ENCODE data around the gene SHB. TPM values are rescaled to one million over a fixed set of nuclear protein-coding genes. Genes with fewer than 3 reads are reported as not detected.

SHB gene
- total and polyA plus RNA-seq, 2 of the 13 experiments (the other 11 are each of a cell fraction or from before 2014, with no cell fraction given): 19.4 to 20.7 TPM

- no peak for TF ChIP-seq NPAS2 (CRISPR knock-in tag; IDR thresholded peaks at IDR 0.05; ENCODE audit: borderline replicate concordance)
- peak; percentile 96; the same call in 1 of the 2 replicates for TF ChIP-seq THRA (CRISPR knock-in tag; IDR thresholded peaks at IDR 0.05; ENCODE audit: borderline replicate concordance)
- TF ChIP-seq ZMYM4 (CRISPR knock-in tag; IDR thresholded peaks at IDR 0.05): peak; percentile 75
- peak; percentile 87 for TF ChIP-seq BCL6 (CRISPR knock-in tag; IDR thresholded peaks at IDR 0.05)
- peak; percentile 19; the same call in 1 of the 2 replicates for TF ChIP-seq KDM3A (CRISPR knock-in tag; IDR thresholded peaks at IDR 0.05; ENCODE audit: low read depth)
- no peak for TF ChIP-seq FIP1L1 (IDR thresholded peaks at IDR 0.05; ENCODE audit: borderline replicate concordance, insufficient read depth, low read depth, low read length)
- TF ChIP-seq ZNF557 (CRISPR knock-in tag; IDR thresholded peaks at IDR 0.05): no peak
- no peak for TF ChIP-seq CHCHD3 (CRISPR knock-in tag; IDR thresholded peaks at IDR 0.05)
- TF ChIP-seq ZSCAN22 (CRISPR knock-in tag; IDR thresholded peaks at IDR 0.05): no peak
- no peak for TF ChIP-seq CSRNP2 (CRISPR knock-in tag; conservative IDR thresholded peaks at IDR 0.05; ENCODE audit: low read depth)
- TF ChIP-seq FOXP1 (IDR thresholded peaks at IDR 0.05): no peak
- TF ChIP-seq FOXP1 (CRISPR knock-in tag; IDR thresholded peaks at IDR 0.05): peak; percentile 79
- no peak for TF ChIP-seq RELA (CRISPR knock-in tag; IDR thresholded peaks at IDR 0.05)
- peak; percentile 64; the same call in 1 of the 2 replicates for TF ChIP-seq HMG20A (CRISPR knock-in tag; IDR thresholded peaks at IDR 0.05; ENCODE audit: borderline replicate concordance)
- no peak; the same call in 1 of the 2 replicates for TF ChIP-seq MTF1 (CRISPR knock-in tag; IDR thresholded peaks at IDR 0.05)
- TF ChIP-seq KIAA2018 (CRISPR knock-in tag; IDR thresholded peaks at IDR 0.05; ENCODE audit: borderline replicate concordance): no peak
- peak; percentile 85 for TF ChIP-seq ONECUT2 (CRISPR knock-in tag; IDR thresholded peaks at IDR 0.05)
- no peak for TF ChIP-seq DDIT3 (CRISPR knock-in tag; IDR thresholded peaks at IDR 0.05)
- TF ChIP-seq YEATS4 (CRISPR knock-in tag; IDR thresholded peaks at IDR 0.05; ENCODE audit: borderline replicate concordance): peak; percentile 79; the same call in 1 of the 2 replicates
Measured at GRCh38 chr9:38059233-38059936, 9.6 kb downstream of the SHB start (continued).

All from HepG2 (cell line).